ENCODE measurements around the gene CAMTA1. TPM values are rescaled to one million over a fixed set of nuclear protein-coding genes. Genes with fewer than 3 reads are reported as not detected.

The CAMTA1 gene
- total RNA-seq, 1 donor from 2014 or later, result 43.1 TPM

GRCh38 chr1:7641587-7642417, 856.5 kb downstream of the CAMTA1 start:
- intact Hi-C loops (cut with micrococcal nuclease), result no loop called here

- intact Hi-C loops (cut with micrococcal nuclease), result no loop called here
These were observed 857.1 kb downstream of the CAMTA1 start for GRCh38 chr1:7642418-7642704.

GRCh38 chr1:7642781-7643529, 857.7 kb downstream of the CAMTA1 start:
- intact Hi-C loops (cut with micrococcal nuclease), result no loop called here

GRCh38 chr1:7643530-7643929, 858.3 kb downstream of the CAMTA1 start:
- intact Hi-C loops (cut with micrococcal nuclease), result no loop called here

GRCh38 chr1:7644086-7644485, 858.8 kb downstream of the CAMTA1 start:
- intact Hi-C loops (cut with micrococcal nuclease), result no loop called here

- intact Hi-C loops (cut with micrococcal nuclease), result loop anchor here (5.0 kb wide), 1 partner anchor 1158 kb away; no protein-coding TSS in a partner anchor
These were observed 859.9 kb downstream of the CAMTA1 start for GRCh38 chr1:7644961-7645750.

GRCh38 chr1:7645751-7646048, 860.4 kb downstream of the CAMTA1 start:
- intact Hi-C loops (cut with micrococcal nuclease), result loop anchor here (5.0 kb wide), 1 partner anchor 1158 kb away; no protein-coding TSS in a partner anchor

GRCh38 chr1:7646164-7646563, 860.9 kb downstream of the CAMTA1 start:
- intact Hi-C loops (cut with micrococcal nuclease), result loop anchor here (5.0 kb wide), 1 partner anchor 1159 kb away; no protein-coding TSS in a partner anchor

GRCh38 chr1:7646981-7647901, 862.0 kb downstream of the CAMTA1 start:
- intact Hi-C loops (cut with micrococcal nuclease), result loop anchor here (5.0 kb wide), 1 partner anchor 1160 kb away; no protein-coding TSS in a partner anchor

- intact Hi-C loops (cut with micrococcal nuclease), result loop anchor here (5.0 kb wide), 1 partner anchor 1162 kb away; no protein-coding TSS in a partner anchor
These were observed 863.6 kb downstream of the CAMTA1 start for GRCh38 chr1:7648761-7649384.

- intact Hi-C loops (cut with micrococcal nuclease), result no loop called here
These were observed 865.5 kb downstream of the CAMTA1 start for GRCh38 chr1:7650801-7651200.

GRCh38 chr1:7651203-7651602, 865.9 kb downstream of the CAMTA1 start:
- intact Hi-C loops (cut with micrococcal nuclease), result no loop called here

GRCh38 chr1:7652061-7652460, 866.8 kb downstream of the CAMTA1 start:
- intact Hi-C loops (cut with micrococcal nuclease), result no loop called here

- intact Hi-C loops (cut with micrococcal nuclease), result no loop called here
These were observed 867.4 kb downstream of the CAMTA1 start for GRCh38 chr1:7652515-7653098.

- intact Hi-C loops (cut with micrococcal nuclease), result no loop called here
These were observed 869.5 kb downstream of the CAMTA1 start for GRCh38 chr1:7654725-7655124.

GRCh38 chr1:7655354-7655753, 870.1 kb downstream of the CAMTA1 start:
- intact Hi-C loops (cut with micrococcal nuclease), result no loop called here

GRCh38 chr1:7656557-7657215, 871.4 kb downstream of the CAMTA1 start:
- intact Hi-C loops (cut with micrococcal nuclease), result no loop called here

GRCh38 chr1:7657287-7658016, 872.2 kb downstream of the CAMTA1 start:
- intact Hi-C loops (cut with micrococcal nuclease), result no loop called here

- intact Hi-C loops (cut with micrococcal nuclease), result no loop called here
These were observed 872.8 kb downstream of the CAMTA1 start for GRCh38 chr1:7658099-7658498.
